IMR-90 (cell line): Measurements from ENCODE around the gene SERPINA9.

Source experiments
- CEBPB ChIP-seq: IDR thresholded peaks from 2 replicates; pipeline ENCODE4 v1.6.1; 2012; ENCODE audit warnings: low read depth, low read length, improper control_type of control experiment
- CTCF ChIP-seq: conservative IDR thresholded peaks from 2 replicates; pipeline ENCODE4 v1.5.1; 2012; ENCODE audit warnings: mild to moderate bottlenecking, low read depth, low read length, improper control_type of control experiment

- TF ChIP-seq CTCF = no peak
- TF ChIP-seq CEBPB = no peak
These were observed 48.1 kb upstream of the SERPINA9 start for GRCh38 chr14:94524093-94524492.
